HG03439 (cell line): ENCODE data around the gene TRAFD1.

Source experiments
- ATAC-seq: cut with Tn5 transposase; IDR thresholded peaks from one replicate; pipeline ENCODE4 v1.9.1; 2021; ENCODE audit warnings: mild to moderate bottlenecking, moderate library complexity; ENCODE audit not compliant: unreplicated experiment

TRAFD1 gene

DNA sequence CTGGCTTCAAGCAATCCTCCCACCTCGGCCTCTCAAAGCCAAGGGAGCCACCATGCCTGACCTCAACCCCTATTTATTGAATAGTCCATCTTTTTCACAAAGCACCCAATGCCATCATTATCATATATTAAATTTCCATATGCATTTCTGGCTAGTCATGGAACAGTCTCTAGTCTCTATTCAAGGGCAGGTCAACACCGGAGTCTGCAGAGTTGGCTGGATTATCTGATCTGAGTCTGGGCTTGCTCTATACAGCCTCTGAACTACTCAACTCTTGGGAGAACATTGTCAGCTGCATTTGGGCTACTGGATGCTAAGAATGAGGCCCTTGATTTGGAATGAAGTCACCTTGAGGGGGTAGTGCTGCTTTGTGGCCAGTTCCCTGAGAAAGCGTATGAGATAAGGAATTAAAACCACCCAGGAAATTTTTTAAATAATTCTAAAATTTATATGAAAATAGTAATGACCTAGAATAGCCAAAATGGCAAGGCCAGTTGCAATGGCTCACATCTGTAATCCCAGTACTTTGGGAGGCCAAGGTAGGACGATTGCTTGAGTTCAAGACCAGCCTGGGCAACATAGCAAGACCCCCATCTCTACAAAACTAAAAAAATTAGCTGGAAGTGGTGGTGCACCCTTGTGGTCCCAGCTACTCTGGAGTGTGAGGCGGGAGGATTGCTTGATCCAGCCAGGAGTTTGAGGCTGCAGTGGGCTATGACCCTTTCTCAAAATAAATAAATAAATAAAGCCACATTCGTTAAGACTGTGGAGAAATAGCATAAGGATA lies 9.9 kb upstream of the TRAFD1 start:
- ATAC-seq: no peak

DNA sequence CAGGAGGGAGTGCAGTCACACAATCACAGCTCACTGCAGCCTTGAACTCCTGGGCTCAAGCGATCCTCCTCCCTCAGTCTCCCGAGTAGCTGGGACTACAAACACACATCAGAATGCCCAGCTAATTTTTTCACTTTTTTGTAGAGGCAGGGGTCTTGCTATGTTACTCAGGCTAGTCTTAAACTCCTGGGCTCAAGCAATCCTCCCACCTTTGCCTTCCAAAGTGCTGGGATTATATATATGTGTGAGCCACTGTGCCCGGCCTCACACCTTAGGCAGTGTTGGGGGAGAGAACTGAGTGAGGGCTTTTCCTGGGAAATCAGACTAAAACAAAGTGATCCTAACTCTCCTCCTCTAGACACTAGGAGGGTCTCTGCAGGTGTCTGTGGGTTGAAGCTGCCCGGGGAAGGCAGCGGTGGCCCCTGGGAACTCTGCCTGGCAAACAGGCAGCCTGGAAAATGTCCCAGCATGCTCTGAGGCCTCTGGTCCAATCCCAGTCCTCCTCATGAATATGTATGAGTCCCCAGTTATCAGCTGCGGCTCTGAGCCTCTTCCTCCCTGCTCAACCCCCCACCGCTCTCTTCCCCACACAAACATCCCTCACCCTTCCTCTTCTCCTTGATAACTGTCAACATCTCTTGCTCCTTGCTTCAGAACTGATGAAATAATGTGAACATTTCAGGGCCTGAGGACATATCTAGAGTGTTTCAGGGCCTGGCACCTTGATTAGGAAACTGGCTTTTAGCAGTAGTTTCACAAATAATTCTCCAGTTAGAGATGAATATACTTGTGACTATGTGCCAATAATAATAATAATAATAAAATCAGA lies 8.9 kb upstream of the TRAFD1 start:
- no peak for ATAC-seq

DNA sequence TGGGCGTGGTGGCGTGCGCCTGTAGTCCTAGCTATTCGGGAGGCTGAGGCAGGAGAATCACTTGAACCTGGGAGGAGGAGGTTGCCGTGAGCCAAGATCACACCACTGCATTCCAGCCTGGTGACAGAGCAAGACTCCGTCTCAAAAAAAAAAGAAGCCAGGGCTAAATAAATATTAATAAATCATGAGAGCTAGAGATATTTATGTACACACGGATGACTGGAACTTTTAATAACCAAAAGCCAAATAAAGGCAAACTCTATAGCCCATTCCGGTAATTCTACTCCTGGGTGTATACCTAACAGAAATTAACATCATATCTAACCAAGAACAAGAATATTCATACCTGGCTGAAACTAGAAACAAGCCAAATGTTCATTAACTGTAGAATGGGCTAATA lies 7.7 kb upstream of the TRAFD1 start:
- no peak for ATAC-seq

DNA sequence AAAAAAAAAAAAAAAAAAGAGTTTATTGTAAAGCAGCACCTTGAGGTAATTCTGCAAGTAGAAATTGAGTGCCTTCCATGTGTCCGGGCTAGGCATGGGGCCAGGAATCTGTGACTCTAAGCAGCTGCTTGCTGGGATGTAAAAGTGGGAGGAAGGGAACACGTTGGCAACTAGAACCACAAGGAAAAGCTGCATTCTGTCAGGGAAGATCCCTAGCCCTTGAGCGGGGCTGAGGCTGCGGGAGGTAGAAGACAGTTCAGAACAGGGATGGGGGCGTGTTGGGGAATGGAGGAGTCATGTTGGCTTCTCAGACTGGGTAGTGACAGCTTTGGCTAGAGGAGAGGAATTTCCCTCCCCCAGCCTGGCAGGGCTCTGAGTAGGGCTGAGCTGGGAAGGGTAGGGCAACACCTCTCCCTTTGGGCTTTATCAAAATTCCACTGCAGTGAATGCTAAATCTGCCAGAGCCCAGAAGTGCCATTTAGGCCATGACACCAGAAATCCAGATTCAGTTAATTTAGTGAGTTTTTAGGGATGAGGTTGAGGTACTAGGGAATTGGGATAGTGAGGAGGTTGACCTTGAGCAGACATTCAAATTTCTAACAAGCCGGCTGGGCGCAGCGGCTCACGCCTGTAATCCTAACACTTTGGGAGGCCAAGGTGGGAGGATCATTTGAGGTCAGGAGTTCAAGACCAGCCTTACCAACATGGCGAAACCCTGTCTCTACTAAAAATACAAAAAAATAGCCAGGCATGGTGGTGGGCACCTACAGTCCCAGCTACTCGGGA lies 3.4 kb upstream of the TRAFD1 start:
- no peak for ATAC-seq

DNA sequence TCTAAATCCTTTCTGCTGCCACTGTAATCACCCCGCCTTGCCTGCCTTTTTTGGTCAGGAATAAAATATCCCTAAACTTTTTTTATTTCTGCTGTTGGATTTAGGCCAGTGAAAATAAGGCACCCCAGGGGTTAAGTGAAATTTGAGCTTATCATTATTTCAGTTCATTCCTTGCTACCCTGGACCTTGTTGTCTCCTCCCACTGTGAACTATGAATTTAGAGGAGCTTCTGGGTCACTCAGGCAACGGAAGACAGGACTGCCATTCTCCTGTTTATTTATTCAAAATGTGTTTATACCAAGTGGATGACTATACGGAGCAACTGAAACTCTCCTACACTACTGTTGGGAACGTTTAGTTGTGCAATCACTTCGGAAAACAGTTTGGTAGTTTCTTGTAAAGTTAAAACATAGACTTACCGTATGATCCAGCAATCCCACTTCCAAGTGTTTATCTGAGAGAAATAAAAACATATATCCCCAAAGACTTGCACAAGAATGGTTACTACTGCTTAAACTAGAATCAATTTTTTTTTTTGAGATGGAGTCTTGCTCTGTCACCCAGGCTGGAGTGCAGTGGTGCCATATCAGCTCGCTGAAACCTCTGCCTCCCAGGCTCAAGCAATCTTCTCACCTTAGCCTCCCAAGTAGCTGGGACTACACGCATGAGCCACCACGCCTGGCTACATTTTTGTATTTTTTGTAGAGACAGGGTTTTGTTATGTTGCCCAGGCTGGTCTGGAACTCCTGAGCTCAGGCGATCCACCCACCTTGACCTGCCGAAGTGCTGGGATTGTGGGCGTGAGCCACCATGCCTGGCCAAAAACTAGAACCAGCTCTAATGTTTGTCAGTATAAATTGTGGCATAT lies 2.3 kb upstream of the TRAFD1 start:
- no peak for ATAC-seq

DNA sequence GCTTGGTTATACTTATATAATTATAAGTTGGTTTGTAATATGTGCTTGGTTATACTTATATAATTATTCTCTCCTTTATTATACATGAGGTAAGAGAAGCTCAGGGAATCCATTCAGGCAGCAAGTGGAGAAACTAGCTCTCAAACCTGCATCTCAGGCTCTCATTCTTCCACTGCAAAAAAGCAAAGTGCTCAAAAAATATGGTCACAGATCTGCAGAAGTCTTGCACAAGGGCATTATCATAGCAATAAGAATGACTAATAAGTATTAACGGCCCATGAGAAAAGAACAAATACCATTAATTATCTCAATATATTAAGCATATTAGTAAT lies 476 bp upstream of the TRAFD1 start:
- ATAC-seq: no peak

DNA sequence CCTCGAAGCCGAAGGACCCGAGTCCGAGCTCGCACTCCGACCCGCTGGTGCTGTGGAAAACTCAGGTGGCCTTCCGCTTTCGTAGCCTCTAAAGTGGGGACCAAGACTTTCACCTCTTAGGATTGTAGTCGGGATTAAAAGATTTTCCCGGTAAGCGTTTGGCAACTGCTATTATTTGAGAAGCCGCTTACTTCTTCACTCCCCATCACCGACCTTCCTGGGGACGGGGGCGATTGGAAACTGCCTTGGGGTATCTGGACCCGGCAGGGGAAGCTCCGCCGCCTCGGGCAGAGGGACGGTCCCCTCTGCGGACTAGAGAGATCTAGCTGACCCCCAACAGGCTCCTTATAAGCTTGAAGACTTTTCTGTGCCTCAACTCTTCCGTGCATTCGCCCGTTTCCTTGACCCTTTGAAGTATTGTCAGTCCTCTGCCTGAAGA lies 659 bp downstream of the TRAFD1 start:
- no peak for ATAC-seq

DNA sequence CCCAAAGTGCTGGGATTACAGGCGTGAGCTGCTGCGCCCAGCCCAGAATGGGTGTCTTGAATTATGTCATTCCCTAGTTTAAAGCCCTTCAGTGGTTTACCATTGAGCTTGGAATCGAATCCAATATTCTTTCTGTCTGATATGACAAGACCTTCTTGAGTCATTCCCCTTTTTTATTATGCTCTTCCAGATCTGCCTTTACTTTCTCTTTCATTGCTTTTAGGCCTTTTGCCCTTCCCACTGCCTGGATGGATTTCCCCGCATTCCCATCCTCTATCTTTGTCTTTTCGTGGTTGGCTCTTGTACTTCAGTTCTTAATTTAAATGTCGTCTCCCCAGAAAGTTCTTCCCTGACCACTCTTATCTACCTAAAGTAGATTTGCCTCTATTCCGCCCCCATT lies 1.6 kb downstream of the TRAFD1 start:
- ATAC-seq: no peak

DNA sequence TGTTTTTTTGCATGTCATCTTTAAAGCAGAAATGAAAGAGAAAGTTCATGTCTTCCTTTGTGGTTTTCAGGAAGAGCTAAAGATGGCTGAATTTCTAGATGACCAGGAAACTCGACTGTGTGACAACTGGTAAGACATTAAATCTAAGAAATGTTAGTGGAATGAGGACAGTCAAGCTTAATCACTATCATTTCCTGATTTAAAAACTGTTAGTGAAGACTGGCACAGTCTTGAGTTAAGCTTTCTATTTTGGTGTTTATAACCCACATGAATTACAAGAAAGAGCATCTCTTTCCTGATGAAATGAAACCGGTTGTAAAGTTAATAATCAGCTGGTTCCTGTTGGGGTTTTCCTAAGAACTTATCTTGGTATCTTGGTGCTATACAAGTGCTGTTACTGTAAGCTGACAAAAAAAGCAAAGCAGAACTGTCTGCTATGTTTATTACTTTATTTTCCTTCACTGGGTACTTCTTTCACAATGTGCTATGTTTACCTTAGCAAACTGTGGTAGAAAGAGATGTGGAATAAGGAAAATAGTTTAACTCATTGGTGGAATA lies 5.2 kb downstream of the TRAFD1 start:
- ATAC-seq: peak; percentile 50

DNA sequence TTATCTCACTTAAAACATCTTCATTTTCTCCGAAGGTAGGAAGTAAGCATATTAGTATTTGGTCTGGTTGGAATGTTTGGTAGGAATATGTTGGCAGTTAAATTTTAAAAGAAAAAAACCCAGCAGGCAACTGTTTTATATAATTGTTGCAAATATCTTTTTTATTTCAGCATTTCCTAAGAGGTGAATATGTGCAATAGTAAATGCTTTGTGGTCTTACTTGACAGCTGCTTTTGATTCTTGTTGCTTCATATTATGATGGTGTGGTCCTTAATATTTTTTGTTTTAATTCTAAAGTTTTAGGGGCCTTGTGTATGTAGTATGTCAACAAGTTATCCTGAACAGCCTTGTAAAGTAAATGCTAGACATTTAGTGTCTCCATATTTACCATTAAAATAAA lies 6.3 kb downstream of the TRAFD1 start:
- ATAC-seq: no peak

DNA sequence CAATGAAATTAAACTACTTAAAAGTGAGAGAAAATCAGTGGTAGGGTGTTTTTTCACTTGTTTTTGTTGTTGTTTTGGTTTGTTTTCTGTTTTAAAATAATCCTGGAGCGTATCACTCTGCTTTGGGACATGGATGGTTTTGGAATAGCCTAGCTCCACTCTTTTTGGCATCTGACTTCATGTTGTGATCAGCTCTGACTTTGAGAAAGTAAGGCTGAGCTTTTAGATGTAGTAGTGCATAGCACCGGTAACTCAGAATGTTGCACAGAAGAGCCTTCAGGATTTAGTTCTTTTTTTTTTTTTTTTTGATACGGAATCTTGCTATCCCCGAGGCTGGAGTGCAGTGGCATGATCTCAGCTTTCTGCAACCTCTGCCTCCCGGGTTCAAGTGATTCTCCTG lies 8.1 kb downstream of the TRAFD1 start:
- no peak for ATAC-seq

DNA sequence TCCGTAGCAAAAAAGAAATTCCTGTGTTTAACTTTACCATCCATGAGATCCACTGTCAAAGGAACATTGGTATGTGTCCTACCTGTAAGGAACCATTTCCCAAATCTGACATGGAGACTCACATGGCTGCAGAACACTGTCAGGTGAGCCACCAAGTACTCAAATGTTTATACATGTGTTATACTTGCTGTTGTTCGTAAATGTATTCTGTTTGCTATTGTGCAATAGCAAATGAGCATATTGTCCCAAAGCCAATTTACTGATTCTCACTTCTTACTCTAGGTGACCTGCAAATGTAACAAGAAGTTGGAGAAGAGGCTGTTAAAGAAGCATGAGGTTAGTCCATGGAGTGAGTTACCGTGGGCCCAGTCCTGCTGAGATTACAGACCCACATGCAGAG lies 9.4 kb downstream of the TRAFD1 start:
- ATAC-seq: no peak

DNA sequence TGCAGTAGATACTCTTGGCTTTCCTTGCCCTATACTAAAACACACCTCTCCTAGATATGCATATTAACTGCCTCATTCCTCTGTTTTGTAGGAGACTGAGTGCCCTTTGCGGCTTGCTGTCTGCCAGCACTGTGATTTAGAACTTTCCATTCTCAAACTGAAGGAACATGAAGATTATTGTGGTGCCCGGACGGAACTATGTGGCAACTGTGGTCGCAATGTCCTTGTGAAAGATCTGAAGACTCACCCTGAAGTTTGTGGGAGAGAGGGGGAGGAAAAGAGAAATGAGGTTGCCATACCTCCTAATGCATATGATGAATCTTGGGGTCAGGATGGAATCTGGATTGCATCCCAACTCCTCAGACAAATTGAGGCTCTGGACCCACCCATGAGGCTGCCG lies 15.4 kb downstream of the TRAFD1 start:
- ATAC-seq: no peak

DNA sequence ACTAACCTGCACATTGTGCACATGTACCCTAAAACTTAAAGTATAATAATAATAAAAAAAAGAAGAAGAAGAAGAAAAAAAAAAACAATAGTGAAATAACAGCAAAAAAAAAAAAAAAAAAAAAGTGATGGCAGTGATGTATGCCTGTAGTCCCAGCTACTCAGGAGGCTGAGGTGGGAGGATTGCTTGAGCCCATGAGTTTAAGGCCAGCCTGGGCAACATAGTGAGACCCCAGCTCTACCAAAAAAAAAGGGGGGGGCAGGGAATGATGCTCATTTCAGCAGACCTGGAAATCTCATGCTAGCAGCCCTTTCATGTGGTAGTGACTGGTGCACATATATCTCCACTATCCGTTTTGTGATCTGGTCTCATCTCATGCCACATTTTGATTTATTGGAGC lies 20.8 kb downstream of the TRAFD1 start:
- no peak for ATAC-seq

DNA sequence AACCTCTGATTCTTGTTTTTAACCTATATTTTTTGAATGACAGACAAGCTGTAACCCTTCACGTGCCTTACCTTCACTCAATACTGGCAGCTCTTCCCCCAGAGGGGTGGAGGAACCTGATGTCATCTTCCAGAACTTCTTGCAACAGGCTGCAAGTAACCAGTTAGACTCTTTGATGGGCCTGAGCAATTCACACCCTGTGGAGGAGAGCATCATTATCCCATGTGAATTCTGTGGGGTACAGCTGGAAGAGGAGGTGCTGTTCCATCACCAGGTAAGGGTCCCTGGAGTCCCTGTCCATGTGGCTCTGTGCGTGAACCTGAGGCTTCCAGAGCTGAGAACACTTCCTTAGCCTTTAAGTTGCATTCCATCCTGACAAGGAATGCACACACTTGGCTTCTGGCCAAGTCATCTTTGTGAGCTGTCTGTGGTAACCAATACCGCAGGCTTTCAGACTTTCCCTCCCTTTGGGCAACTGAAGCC lies 22.7 kb downstream of the TRAFD1 start:
- no peak for ATAC-seq

DNA sequence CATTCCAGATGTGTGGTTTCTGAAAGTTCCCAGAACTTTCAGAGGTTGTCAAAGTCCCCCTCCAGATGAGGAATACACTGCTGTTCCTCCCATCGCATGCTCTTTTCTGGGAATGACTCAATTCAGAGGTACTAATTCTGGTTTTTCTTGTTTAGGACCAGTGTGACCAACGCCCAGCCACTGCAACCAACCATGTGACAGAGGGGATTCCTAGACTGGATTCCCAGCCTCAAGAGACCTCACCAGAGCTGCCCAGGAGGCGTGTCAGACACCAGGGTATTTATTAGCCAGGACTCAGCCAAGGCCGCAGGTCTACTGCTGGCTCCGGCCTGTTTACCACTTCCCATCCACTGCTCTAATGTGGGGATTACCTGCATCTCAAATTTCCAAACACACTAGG lies 24.2 kb downstream of the TRAFD1 start:
- ATAC-seq: no peak

DNA sequence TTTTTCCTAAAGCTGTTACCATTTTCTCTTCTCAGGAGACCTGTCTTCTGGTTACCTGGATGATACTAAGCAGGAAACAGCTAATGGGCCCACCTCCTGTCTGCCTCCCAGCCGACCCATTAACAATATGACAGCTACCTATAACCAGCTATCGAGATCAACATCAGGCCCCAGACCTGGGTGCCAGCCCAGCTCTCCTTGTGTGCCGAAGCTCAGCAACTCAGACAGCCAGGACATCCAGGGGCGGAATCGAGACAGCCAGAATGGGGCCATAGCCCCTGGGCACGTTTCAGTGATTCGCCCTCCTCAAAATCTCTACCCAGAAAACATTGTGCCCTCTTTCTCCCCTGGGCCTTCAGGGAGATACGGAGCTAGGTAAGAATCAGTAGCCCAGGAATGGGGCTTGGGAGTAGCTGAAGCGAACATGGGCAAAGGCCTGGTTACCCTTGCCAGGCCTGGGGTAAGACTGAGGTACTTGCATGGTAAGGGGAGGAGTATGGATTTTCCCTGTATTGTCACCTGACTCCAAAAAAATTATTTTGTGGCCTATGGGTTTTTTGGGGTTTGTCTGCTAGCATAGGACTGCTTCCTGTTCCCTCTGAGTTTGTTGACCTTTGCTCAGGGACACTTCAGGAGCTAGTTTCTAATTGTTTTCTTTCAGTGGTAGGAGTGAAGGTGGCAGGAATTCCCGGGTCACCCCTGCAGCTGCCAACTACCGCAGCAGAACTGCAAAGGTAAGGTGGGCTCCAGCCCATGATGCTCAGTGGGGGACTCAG lies 26.6 kb downstream of the TRAFD1 start:
- ATAC-seq: no peak

DNA sequence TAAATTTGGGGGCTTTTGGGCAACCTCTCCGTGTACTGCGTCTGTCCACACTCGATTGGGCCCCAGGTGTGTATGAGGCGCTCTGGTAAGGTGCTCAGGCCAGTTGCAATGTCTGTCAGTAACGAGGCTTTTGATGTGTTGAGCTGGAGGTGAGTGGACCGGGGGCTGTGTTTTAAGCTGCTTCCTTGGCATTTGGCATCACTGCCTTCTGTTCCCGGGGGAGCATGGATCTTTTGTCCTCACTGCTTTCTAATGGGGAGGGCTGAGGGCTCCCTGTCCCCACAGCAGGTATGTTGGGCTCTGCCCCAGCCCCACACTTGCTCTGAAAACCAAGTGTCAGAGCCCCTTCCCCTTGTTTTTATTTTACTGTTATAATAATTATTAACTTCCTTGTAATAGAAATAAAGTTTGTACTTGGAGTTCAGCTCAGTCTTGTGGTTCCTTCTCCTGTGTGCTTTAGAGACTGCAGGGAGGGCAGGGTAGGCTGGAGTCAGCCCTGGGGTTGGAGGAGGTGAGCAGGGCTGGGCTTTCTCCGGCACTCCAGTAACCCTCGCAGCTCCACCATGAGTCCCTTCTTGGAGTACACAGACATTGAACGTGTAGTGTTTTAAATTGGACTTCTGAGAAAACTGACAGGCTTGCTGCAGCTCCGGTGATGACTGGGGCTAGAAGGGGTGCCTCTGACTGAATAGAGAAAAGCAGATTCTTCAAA lies 28.0 kb downstream of the TRAFD1 start:
- ATAC-seq: no peak

DNA sequence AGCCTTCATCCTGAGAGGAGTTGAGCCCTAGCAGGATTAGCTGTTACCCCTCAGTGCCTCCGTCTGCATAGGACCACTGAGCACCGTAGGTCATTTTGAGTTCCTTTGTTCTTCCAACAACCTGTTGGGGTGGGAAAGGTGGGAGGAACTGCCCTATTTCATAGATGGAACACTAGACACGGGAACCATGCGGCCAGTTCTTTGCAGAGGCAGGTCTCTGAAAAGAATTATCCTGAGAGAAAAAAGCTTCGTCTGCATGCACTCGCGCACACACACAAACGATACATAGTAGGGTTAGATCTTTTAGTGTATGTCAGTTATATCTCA lies 28.5 kb downstream of the TRAFD1 start:
- no peak for ATAC-seq
